Liver (tissue), 9 donors: ENCODE results near the gene GALNT17. TPM values are rescaled to one million over a fixed set of nuclear protein-coding genes. Genes with fewer than 3 reads are reported as not detected.

ENCODE experiments used
- DNase-seq: peaks from one replicate; pipeline ENCODE4 v3.0.0-alpha.2; 2017; ENCODE audit warnings: low spot score
- H3K27ac ChIP-seq, 2 donors: one replicate each; pipeline ENCODE4 v1.7.0; 2013; ENCODE audit warnings: inconsistent platforms in 2 of 2, low read length in 2 of 2, control low read depth in 1 of 2, low read depth in 1 of 2, mild to moderate bottlenecking in 1 of 2
- H3K27me3 ChIP-seq, 4 donors: one replicate each; pipeline versions ENCODE4 v1.6.1 to v1.7.0; 2013; ENCODE audit warnings: low read length in 3 of 4, inconsistent platforms in 1 of 4, mild to moderate bottlenecking in 1 of 4, moderate library complexity in 1 of 4; ENCODE audit not compliant: control insufficient read depth in 4 of 4, insufficient read depth in 4 of 4
- H3K36me3 ChIP-seq, 4 donors: one replicate each; pipeline versions ENCODE4 v1.6.1 to v1.7.0; 2013; ENCODE audit warnings: low read length in 3 of 4, mild to moderate bottlenecking in 3 of 4, low read depth in 1 of 4, moderate library complexity in 1 of 4; ENCODE audit not compliant: control insufficient read depth in 4 of 4, insufficient read depth in 3 of 4
- H3K4me1 ChIP-seq, 4 donors: one replicate each; pipeline versions ENCODE4 v1.6.1 to v1.7.0; 2013; ENCODE audit warnings: low read length in 3 of 4, mild to moderate bottlenecking in 3 of 4, moderate library complexity in 1 of 4; ENCODE audit not compliant: control insufficient read depth in 4 of 4, insufficient read depth in 4 of 4
- H3K4me3 ChIP-seq, 3 donors: one replicate each; pipeline versions ENCODE4 v1.6.1 to v1.7.0; 2013; ENCODE audit warnings: low read length in 3 of 3, control low read depth in 1 of 3, low read depth in 1 of 3, mild to moderate bottlenecking in 1 of 3
- H3K9ac ChIP-seq, 2 donors: one replicate each; pipeline ENCODE4 v1.7.0; 2013; ENCODE audit warnings: low read length in 2 of 2, mild to moderate bottlenecking in 2 of 2, moderate library complexity in 2 of 2, control low read depth in 1 of 2, low read depth in 1 of 2
- H3K9me3 ChIP-seq, 4 donors: one replicate each; pipeline versions ENCODE4 v1.6.1 to v1.7.0; 2013; ENCODE audit warnings: low read length in 3 of 4; ENCODE audit not compliant: control insufficient read depth in 4 of 4
- ATF3 ChIP-seq: IDR thresholded peaks from 2 replicates; pipeline ENCODE4 v1.6.1; 2016; ENCODE audit warnings: antibody characterized with exemption
- CTCF ChIP-seq: fragments of 150-350 bp; IDR thresholded peaks from 2 replicates; pipeline ENCODE4 v1.5.1; 2017; ENCODE audit warnings: improper control_type of control experiment, low read depth, low read length; ENCODE audit not compliant: missing input control
- EGR1 ChIP-seq, 2 donors: IDR thresholded peaks; 2 replicates each; pipeline ENCODE4 v1.6.1; 2016 to 2018; ENCODE audit warnings: antibody characterized with exemption in 2 of 2, low read depth in 2 of 2
- FOXA1 ChIP-seq: IDR thresholded peaks from 2 replicates; pipeline ENCODE4 v1.6.1; 2016; ENCODE audit warnings: antibody characterized with exemption
- FOXA2 ChIP-seq: IDR thresholded peaks from 2 replicates; pipeline ENCODE4 v1.6.1; 2016; ENCODE audit warnings: antibody characterized with exemption
- GABPA ChIP-seq, 2 donors: IDR thresholded peaks in 1 of 2; conservative IDR thresholded peaks in 1 of 2; 2 replicates each; pipeline ENCODE4 v1.6.1; 2016; ENCODE audit warnings: antibody characterized with exemption in 2 of 2, mild to moderate bottlenecking in 1 of 2, moderate library complexity in 1 of 2
- HNF4A ChIP-seq, 2 donors: conservative IDR thresholded peaks; 2 replicates each; pipeline ENCODE4 v1.6.1; 2016; ENCODE audit warnings: antibody characterized with exemption in 2 of 2, mild to moderate bottlenecking in 2 of 2
- HNF4G ChIP-seq: IDR thresholded peaks from 2 replicates; pipeline ENCODE4 v1.6.1; 2016; ENCODE audit warnings: antibody characterized with exemption
- JUND ChIP-seq, 2 donors: IDR thresholded peaks; 2 replicates each; pipeline ENCODE4 v1.6.1; 2016; ENCODE audit warnings: antibody characterized with exemption in 2 of 2
- NR2F2 ChIP-seq: IDR thresholded peaks from 2 replicates; pipeline ENCODE4 v1.6.1; 2016; ENCODE audit warnings: antibody characterized with exemption
- RAD21 ChIP-seq, 2 donors: IDR thresholded peaks; 2 replicates each; pipeline ENCODE4 v1.6.1; 2016; ENCODE audit warnings: antibody characterized with exemption in 2 of 2, mild to moderate bottlenecking in 2 of 2
- REST ChIP-seq: IDR thresholded peaks from 2 replicates; pipeline ENCODE4 v1.6.1; 2016; ENCODE audit warnings: antibody characterized with exemption, mild to moderate bottlenecking
- RXRA ChIP-seq, 2 donors: IDR thresholded peaks; 2 replicates each; pipeline ENCODE4 v1.6.1; 2017 to 2018; ENCODE audit warnings: antibody characterized with exemption in 2 of 2, mild to moderate bottlenecking in 1 of 2
- TAF1 ChIP-seq: conservative IDR thresholded peaks from 2 replicates; pipeline ENCODE4 v1.6.1; 2016; ENCODE audit warnings: antibody characterized with exemption, mild to moderate bottlenecking
- YY1 ChIP-seq: IDR thresholded peaks from 2 replicates; pipeline ENCODE4 v1.6.1; 2016; ENCODE audit warnings: antibody characterized with exemption, mild to moderate bottlenecking
- WGBS: extraction: QIAGEN DNeasy Blood & Tissue Kit; methylation state at CpG from one replicate; pipeline ENCODE4 v1.1.7; 2013; 5-methylcytosine and 5-hydroxymethylcytosine counted together
- polyA plus RNA-seq, 2 donors: library from polyadenylated mRNA; stranded (reverse) in 1 of 2; unstranded in 1 of 2; fragments of 200-250 nt in 1 of 2; fragments of >200 nt in 1 of 2; fragmentation: Nextera tagmentation in 1 of 2; extraction: Ambion mirVana in 1 of 2; gene quantifications; one replicate each; pipeline versions ENCODE4 v1.2.1 to v1.2.3, GENCODE V29; 2013 to 2015
- total RNA-seq, 2 donors: library from RNA; depleted of rRNA; stranded (reverse); fragments of >200 nt; gene quantifications; one replicate each; pipeline ENCODE4 v1.2.3, GENCODE V29; 2014
- TF ChIP-seq, protein P1 (sequence below): IDR thresholded peaks from 2 replicates; pipeline ENCODE4 v1.6.1; 2016; ENCODE audit warnings: antibody characterized with exemption
- donor health status: healthy.
- donor health status: healthy.
- donor health status: healthy.
- donor health status: healthy.
- donor health status: healthy.

The GALNT17 gene
- total and polyA plus RNA-seq, 4 donors: 0.10 to 0.42 (median 0.37) TPM; not detected in 1

DNA sequence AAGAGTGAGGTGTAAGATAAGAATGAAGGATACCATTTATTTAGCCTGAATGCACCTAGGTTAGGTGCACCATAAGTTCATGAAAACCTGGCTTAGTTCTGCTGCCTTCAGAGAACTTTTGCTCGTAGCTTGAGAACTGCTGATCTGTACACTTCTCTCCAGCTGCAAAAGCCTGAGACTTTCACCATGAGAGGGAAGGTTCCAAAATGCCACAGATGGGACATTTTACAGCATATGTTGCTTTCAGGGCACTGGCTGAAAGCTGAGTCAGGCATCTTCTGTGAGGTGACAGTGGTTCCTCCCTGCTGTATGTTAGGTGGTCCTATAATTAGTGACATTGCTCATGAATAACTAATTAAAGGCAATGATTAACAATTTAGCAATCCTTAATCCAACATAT lies 298.3 kb downstream of the GALNT17 start:
- Histone ChIP-seq H3K27ac (no peak overlapping the region), H3K4me3 (no peak overlapping the region), H3K4me1 (no peaks in the 10 kb centered on the region), H3K27me3 (no peaks in the 10 kb centered on the region), H3K9ac (no peak overlapping the region), H3K9me3 (no peaks in the 10 kb centered on the region), H3K36me3 (no peaks in the 10 kb centered on the region)
- DNase-seq: no peak
- TF ChIP-seq HNF4A (conservative IDR thresholded peaks at IDR 0.05) (no peak), YY1 (no peak), JUND (IDR thresholded peaks at IDR 0.05) (no peak), TAF1 (no peak), GABPA (IDR thresholded peaks at IDR 0.05 in 1 of 2, conservative IDR thresholded peaks at IDR 0.05 in 1 of 2) (no peak), NR2F2 (no peak), HNF4G (no peak), FOXA2 (no peak), RAD21 (IDR thresholded peaks at IDR 0.05) (no peak)
- TF ChIP-seq, protein P1, sequence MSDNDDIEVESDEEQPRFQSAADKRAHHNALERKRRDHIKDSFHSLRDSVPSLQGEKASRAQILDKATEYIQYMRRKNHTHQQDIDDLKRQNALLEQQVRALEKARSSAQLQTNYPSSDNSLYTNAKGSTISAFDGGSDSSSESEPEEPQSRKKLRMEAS: no peak
- 64% methylated on average over 1 of the region's 1 CpG for WGBS

DNA sequence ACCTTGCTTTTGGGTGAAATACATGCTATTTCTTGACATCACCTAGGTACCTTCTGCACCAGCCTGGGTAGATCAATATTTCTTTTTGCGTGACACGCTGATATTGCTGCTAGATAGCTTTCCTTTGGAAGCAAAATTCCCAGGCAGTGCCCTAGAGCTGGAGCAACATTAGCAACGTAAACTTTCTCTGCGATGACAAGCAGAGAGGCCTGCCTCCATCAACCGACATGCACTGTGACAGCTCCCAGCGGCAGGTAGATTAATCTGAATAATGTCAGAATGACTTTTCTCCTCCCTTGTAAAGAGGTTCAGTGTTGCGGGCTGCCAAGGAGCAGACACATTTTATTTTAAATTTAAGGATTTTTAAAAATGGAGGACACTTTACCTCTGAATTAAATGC lies 307.4 kb downstream of the GALNT17 start:
- WGBS: 77% methylated on average over 7 of the region's 7 CpGs
- H3K9me3 ChIP-seq: no peaks in the 10 kb centered on the region
- H3K4me1 ChIP-seq: no peaks in the 10 kb centered on the region
- no peak overlapping the region for H3K27ac ChIP-seq
- DNase-seq: no peak
- H3K4me3 ChIP-seq: no peak overlapping the region
- no peaks in the 10 kb centered on the region for H3K36me3 ChIP-seq
- no peak overlapping the region for H3K9ac ChIP-seq
- H3K27me3 ChIP-seq: no peaks in the 10 kb centered on the region
- no peak for TF ChIP-seq RAD21 (IDR thresholded peaks at IDR 0.05)
- no peak for TF ChIP-seq REST
- no peak for TF ChIP-seq TAF1
- no peak for TF ChIP-seq FOXA2
- no peak for TF ChIP-seq GABPA (IDR thresholded peaks at IDR 0.05 in 1 of 2, conservative IDR thresholded peaks at IDR 0.05 in 1 of 2)
- no peak for TF ChIP-seq NR2F2
- TF ChIP-seq CTCF: no peak
- TF ChIP-seq HNF4G: no peak
- no peak for TF ChIP-seq HNF4A (conservative IDR thresholded peaks at IDR 0.05)
- TF ChIP-seq RXRA (IDR thresholded peaks at IDR 0.05): no peak
- TF ChIP-seq FOXA1: no peak
- TF ChIP-seq ATF3: no peak
- no peak for TF ChIP-seq EGR1 (IDR thresholded peaks at IDR 0.05; ENCODE audit: low read depth in 2 of 2)
- TF ChIP-seq, protein P1: no peak
